ENCODE results near the gene E2F2.

DNA sequence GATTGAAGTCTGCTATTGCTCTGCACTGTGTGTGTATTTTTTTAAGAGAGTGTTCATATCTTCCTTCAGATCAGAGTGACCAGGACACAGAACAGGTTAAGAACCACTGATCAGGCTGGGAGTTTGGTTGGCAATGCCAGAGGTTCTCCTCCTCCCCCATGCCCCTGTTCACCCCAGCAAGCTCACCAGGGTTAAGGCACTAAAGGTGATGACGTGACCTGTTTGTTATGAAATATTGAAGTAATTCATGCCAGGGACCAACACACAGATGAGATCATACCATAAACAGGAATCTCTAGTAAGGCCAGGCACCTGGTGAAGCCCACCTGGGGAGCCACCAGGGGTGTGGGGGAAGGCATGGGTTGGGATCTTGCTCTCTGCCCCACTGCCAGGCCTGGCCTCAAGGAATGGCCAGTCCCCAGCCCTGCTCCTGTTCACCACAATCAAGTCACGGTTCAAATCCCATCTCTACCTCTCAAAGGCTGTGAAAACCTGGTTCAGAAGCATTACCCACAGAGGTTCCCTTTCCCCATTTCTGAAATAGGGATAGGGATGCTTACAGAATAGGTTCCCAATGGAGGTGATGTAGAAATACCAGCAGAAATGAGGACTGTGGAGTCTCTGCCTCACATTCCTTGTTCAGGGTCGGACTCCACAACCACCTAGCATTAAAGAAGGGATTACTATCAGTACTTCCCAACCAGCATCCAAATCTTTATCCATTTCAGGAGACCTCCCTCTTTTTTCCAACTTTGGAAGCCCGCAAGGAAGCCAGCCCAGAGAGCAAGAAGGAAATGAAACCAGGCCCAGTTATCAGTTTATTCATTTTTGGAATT is 25.8 kb upstream of the E2F2 start:
- TF ChIP-seq POLR2A (IDR thresholded peaks at IDR 0.05) (no peak), POLR2AphosphoS5 (IDR thresholded peaks at IDR 0.05) (no peak)
- TF ChIP-seq, protein P1, sequence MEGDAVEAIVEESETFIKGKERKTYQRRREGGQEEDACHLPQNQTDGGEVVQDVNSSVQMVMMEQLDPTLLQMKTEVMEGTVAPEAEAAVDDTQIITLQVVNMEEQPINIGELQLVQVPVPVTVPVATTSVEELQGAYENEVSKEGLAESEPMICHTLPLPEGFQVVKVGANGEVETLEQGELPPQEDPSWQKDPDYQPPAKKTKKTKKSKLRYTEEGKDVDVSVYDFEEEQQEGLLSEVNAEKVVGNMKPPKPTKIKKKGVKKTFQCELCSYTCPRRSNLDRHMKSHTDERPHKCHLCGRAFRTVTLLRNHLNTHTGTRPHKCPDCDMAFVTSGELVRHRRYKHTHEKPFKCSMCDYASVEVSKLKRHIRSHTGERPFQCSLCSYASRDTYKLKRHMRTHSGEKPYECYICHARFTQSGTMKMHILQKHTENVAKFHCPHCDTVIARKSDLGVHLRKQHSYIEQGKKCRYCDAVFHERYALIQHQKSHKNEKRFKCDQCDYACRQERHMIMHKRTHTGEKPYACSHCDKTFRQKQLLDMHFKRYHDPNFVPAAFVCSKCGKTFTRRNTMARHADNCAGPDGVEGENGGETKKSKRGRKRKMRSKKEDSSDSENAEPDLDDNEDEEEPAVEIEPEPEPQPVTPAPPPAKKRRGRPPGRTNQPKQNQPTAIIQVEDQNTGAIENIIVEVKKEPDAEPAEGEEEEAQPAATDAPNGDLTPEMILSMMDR (IDR thresholded peaks at IDR 0.05 in 8 of 11, conservative IDR thresholded peaks at IDR 0.05 in 3 of 11): no peak

Measured in spleen (tissue), 7 donors.